D721Med (cell line): Measurements from ENCODE around the gene APOB.

Experiments
- DNase-seq: peaks from one replicate; pipeline ENCODE4 v3.0.0; 2011; ENCODE audit warnings: low spot score; ENCODE audit not compliant: insufficient read length
- FAIRE-seq: peaks from 2 replicates; lab custom pipeline; 2011; peaks lifted over from hg19 to GRCh38; lab: Jason Lieb, UNC
- CTCF ChIP-seq: IDR thresholded peaks from 2 replicates; pipeline ENCODE4 v1.5.1; 2012; ENCODE audit warnings: mild to moderate bottlenecking, control low read depth; ENCODE audit not compliant: insufficient read depth; ENCODE audit errors: missing control alignments

The APOB gene

GRCh38 chr2:21070341-21071257 lies 26.7 kb upstream of the APOB start:
- no peak for TF ChIP-seq CTCF
- DNase-seq: no peak
- no peak for FAIRE-seq

GRCh38 chr2:21069746-21070340 lies 26.0 kb upstream of the APOB start:
- DNase-seq (no peak), FAIRE-seq (no peak)
- no peak for TF ChIP-seq CTCF

- no peak for DNase-seq
Observed at GRCh38 chr2:21067859-21068537, 24.1 kb upstream of the APOB start.

GRCh38 chr2:21067125-21067524 lies 23.3 kb upstream of the APOB start:
- no peak for FAIRE-seq
- TF ChIP-seq CTCF: no peak
- DNase-seq: no peak

More at GRCh38 chr2:21067859-21068537, 24.1 kb upstream of the APOB start:
- no peak for FAIRE-seq
- no peak for TF ChIP-seq CTCF

GRCh38 chr2:21059885-21060610 lies 16.2 kb upstream of the APOB start:
- no peak for TF ChIP-seq CTCF
- DNase-seq: no peak
- no peak for FAIRE-seq

- no peak for TF ChIP-seq CTCF
- DNase-seq (no peak), FAIRE-seq (no peak)
Observed at GRCh38 chr2:21057097-21057496, 13.2 kb upstream of the APOB start.
